ENCODE measurements around the gene RNF186. TPM values are rescaled to one million over a fixed set of nuclear protein-coding genes. Genes with fewer than 3 reads are reported as not detected.

The RNF186 gene
- total RNA-seq, 1 experiment from 2014 or later, result not detected

GRCh38 chr1:19765623-19766022, 49.5 kb downstream of the RNF186 start:
- ATAC-seq, result no peak

More at GRCh38 chr1:19765623-19766022, 49.5 kb downstream of the RNF186 start:
- Mint-ChIP-seq H3K27me3 (ENCODE audit: low read depth) (no peaks in the 10 kb centered on the region), H3K4me1 (peaks cover 31% of the 10 kb centered on the region), H3K4me3 (no peak overlapping the region), H3K36me3 (no peaks in the 10 kb centered on the region), H3K9me3 (no peaks in the 10 kb centered on the region), H3K27ac (no peak overlapping the region)
- POLR2A ChIA-PET, result interaction anchor here (1.2 kb wide), 1 partner anchor 116 kb away, joined by 3 read pairs; the partner anchor contains the start of gene OTUD3
- DNase-seq (ENCODE audit: low spot score), result no peak
- TF ChIP-seq NR3C1 (CRISPR knock-in tag; conservative IDR thresholded peaks at IDR 0.05; ENCODE audit: low read depth) (no peak), ERG (CRISPR knock-in tag; IDR thresholded peaks at IDR 0.05) (no peak), ATF6 (CRISPR knock-in tag; IDR thresholded peaks at IDR 0.05) (no peak), ZSCAN18 (CRISPR knock-in tag; IDR thresholded peaks at IDR 0.05) (no peak), IRF1 (CRISPR knock-in tag; IDR thresholded peaks at IDR 0.05) (no peak), ZNF423 (CRISPR knock-in tag; IDR thresholded peaks at IDR 0.05) (no peak), NR1H2 (CRISPR knock-in tag; IDR thresholded peaks at IDR 0.05) (no peak), PRDM15 (CRISPR knock-in tag; IDR thresholded peaks at IDR 0.05) (no peak), IRF2 (CRISPR knock-in tag; IDR thresholded peaks at IDR 0.05; ENCODE audit: borderline replicate concordance, low read depth) (no peak), MLX (CRISPR knock-in tag; IDR thresholded peaks at IDR 0.05) (no peak), RORB (CRISPR knock-in tag; IDR thresholded peaks at IDR 0.05) (no peak), JUN (CRISPR knock-in tag; IDR thresholded peaks at IDR 0.05) (no peak)
- CTCF ChIA-PET, result interaction anchor here (0.8 to 1.6 kb wide), 5 partner anchors 35 to 104 kb away, joined by 3 read pairs; no protein-coding TSS in a partner anchor

Measured in WTC11 (cell line).